NCI-H510A (cell line): ENCODE measurements around the gene C22orf23.
"Not testable (repeated sequence)": the region's sequence is repeated elsewhere in the genome, so short reads cannot be mapped to it uniquely, and the experiment has no call there.

Experiments
- DNase-seq: peaks from one replicate; lab custom pipeline; 2025; lab: John Stamatoyannopoulos, UW

C22orf23 gene

DNA sequence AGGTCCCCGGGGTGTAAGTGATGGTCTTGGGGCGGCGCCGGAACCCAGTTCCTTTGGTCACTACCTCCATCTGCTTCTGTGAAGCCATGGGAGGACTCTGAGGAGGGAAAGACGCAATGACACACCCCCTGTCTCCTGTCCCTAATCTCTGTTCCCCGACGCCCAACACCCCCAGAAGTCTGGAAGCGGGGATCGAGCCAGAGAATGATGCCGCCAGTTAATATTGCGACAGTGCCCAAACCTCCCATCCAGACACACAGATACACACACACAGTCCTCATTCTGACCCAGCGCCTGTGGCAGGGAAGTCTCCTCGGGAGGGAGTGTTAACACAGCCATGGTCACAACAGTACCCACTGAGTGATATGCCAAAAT, 352 bp downstream of the C22orf23 start:
- DNase-seq, result no peak

DNA sequence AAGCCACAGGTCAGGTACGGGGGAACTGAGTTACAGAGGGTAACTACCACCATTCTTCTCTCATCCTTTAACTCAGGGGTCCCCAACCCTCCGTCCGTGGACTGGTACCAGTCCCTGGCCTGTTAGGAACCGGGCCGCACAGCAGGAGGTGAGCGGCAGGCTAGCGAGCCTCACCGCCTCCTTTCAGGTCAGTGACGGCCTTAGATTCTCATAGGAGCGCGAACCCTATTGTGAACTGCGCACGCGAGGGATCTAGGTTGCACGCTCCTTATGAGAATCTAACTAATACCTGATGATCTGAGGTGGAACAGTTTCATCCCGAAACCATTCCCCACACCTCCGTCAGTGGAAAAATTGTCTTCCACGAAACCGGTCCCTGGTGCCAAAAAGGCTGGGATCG, 772 bp downstream of the C22orf23 start:
- not testable (repeated sequence) for DNase-seq

- DNase-seq, result no peak
Measured at GRCh38 chr22:37951305-37951704, 2.1 kb downstream of the C22orf23 start.

DNA sequence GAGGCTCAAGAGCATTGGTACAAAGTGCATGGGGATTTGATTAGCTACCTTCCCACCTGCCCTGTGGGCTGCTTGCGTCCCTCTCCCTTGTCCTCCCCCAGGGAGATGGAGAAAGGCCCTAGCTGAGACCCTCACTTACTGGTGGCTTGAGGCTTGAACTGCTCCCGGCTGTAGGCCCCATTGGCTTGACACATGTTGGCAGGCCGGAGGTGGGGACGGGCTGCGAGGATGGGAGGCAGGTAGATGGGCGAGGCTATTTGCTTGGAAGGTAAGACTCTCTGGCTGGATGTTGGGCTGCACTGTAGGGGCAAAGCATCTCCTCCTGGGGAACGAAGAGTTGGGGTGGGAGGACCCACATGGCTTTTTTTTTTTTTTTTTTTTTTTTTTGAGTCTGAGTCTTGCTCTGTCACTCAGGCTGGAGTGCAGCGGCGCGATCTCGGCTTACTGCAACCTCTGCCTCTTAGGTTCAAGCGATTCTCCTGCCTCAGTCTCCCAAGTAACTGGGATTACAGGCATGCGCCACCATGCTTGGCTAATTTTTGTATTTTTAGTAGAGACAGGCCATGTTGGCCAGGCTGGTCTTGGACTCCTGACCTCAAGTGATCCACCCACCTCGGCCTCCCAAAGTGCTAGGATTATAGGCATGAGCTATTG, 6.1 kb downstream of the C22orf23 start:
- not testable (repeated sequence) for DNase-seq

GRCh38 chr22:37944423-37944822, 9.0 kb downstream of the C22orf23 start:
- DNase-seq, result not testable (repeated sequence)

- no peak for DNase-seq
Measured at GRCh38 chr22:37943825-37944198, 9.6 kb downstream of the C22orf23 start.

DNA sequence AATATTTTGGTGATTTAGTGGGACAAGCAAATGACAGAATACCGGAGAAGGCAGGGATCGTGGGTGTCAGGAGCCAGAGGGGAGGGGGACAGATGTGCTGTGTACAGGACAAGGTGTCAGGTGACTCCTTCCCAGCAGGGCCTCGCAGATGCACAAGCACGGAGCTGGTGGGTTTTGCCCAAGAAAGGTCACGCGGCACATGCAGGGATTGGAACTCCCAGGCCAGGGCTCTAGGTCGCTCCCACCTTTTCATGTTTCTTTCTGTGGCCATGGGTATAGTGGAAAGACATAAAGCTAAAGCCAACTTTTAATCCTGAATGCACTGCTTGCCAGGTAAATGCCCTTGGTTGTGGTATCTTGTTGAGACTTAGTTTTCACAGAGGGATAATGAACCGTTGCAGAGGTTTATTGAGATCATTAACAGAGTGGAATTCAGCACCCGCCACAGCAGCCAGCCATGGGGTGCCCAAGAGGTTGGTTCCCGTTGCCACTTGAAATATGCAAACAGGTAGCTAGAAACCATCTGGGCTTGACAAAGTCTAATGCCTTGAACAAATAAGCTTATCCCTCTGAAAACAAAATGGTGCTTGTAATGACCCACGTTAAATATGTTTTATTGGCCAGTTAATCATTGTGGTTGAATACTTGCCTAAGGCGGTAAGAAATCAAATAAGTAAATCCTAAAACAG, 10.1 kb downstream of the C22orf23 start:
- DNase-seq, result no peak

DNA sequence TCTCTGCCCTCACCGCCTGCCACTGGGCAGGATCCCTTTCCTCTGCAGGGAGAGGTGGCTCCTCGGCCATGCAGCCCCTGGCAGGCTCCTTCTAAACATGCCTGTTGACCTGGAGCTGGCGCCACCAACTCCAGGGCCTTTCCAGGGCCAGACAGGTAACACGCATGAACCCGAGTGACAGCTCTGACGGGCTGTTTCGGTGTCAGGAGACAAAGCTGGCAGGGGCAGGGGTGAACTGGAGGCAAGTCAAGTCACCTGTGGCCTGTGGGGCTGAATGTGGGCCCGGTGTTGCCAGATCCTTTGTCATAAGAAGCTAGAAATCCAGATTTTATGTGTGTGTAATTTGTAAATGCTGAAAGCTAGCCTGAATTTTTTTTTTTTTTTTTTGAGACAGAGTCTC, 11.3 kb downstream of the C22orf23 start:
- no peak for DNase-seq

DNA sequence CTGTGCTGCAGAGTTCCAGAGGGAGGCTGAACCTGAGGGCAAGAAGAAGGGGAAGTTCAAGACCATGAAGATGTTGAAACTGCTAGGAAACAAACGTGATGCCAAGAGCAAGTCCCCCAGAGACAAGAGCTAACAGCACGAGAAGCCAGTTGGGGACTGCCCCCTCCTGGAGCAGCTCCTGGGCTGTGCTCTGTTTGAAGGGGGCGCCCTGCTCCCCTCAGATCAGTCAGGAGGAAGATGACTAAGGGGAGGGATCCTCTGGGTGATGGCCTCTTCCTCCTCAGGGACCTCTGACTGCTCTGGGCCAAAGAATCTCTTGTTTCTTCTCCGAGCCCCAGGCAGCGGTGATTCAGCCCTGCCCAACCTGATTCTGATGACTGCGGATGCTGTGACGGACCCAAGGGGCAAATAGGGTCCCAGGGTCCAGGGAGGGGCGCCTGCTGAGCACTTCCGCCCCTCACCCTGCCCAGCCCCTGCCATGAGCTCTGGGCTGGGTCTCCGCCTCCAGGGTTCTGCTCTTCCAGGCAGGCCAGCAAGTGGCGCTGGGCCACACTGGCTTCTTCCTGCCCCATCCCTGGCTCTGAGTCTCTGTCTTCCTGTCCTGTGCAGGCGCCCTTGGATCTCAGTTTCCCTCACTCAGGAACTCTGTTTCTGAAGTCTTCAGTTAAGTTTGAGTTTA, 12.6 kb downstream of the C22orf23 start:
- no peak for DNase-seq

GRCh38 chr22:37933711-37934376, 19.6 kb downstream of the C22orf23 start:
- no peak for DNase-seq

GRCh38 chr22:37932821-37933578, 20.4 kb downstream of the C22orf23 start:
- DNase-seq, result no peak

DNA sequence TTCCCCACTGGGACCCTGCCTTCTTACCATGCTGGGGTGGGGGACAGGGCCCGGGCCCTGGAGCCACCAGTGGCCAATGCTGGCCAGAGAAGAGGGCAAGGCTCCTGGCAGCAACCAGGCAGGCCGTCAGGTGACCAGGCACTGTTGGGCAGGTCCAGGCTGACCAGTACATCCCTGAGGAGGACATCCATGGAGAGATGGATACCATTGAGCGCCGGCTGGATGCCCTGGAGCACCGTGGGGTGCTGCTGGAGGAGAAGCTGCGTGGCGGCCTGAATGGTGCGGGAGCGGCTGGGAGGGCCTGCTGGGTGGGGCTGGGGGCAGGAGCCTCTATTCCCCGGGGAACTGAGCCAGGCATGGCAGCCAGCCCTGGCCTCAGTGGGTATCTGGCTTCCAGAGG, 21.0 kb downstream of the C22orf23 start:
- DNase-seq, result no peak

- no peak for DNase-seq
Measured at GRCh38 chr22:37931893-37932389, 21.5 kb downstream of the C22orf23 start.

DNA sequence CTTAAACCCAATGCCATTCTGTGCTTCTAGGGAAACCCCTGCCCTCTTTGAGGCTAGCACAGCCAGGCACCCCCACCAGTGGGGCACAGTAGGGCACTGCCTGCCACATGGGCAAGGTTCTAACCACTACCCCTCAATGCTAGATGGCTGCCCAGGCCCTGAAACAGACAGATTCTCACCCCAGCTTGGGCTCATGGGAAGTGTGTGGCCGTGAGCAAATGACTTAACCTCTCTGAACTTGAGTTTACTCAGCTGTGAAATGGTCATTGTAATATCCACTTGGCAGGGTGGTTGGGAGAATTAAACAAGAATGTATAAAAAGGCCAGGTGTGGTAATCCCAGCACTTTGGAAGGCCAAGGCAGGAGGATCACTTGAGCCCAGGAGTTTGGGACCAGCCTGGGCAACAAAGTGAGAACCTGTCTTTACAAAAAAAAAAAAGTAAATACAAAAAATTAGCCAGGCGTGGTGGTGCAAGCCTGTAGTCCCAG, 22.4 kb downstream of the C22orf23 start:
- DNase-seq, result no peak

DNA sequence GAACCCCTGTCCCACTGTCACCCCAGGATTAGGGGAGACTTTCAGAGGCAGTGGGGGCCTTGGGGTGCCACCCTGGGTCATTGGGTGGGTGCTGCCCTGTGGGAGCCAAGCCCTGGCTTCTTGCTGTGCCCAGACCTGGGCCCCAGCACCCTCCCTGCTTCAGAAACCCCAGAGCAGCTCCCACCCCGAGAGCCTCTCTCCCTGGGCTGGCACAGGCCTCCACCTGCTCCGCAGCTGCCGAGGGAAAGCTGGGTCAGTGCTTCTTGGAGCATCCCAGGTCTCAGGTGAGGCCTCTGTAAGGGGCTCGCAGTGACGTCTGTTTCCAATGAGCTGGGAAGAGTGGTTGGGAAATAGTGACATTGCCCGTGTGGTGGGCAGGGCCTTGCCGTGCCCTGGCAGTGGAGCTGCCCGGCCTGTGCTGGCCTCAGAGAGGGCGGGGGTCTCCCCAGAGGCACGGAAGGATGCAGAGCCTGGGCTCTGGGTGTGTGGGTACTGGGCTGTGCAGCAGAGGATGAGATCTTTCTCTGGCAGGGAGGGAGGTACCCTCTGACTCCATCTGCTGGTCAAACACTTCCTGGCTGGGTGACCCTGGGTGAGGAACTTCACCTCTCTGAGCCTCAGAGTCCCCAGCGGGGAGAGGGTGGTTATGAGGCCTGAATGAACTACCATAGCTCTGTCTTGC, 23.0 kb downstream of the C22orf23 start:
- no peak for DNase-seq

DNA sequence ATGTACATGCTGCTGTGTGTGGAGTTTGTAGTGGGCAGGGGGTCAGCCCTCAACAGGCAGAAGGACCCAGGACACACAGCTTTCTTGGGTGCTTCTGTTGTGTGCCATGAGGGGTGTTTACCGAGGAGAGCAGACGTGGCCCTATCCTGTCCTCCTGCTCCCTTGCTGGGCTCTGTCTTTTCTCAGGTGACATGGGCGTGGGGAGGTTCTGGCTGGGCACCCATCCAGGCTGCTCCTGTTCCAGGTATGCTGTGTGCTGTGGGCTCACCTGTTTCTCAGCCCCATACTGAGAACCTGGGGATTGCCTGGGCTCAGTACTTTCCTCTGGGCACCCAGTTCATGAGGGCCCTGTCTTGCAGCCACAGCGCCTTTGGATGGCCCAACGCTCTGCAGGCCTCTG, 24.0 kb downstream of the C22orf23 start:
- no peak for DNase-seq

- DNase-seq, result no peak
Measured at GRCh38 chr22:37927637-37927936, 25.8 kb downstream of the C22orf23 start.

DNA sequence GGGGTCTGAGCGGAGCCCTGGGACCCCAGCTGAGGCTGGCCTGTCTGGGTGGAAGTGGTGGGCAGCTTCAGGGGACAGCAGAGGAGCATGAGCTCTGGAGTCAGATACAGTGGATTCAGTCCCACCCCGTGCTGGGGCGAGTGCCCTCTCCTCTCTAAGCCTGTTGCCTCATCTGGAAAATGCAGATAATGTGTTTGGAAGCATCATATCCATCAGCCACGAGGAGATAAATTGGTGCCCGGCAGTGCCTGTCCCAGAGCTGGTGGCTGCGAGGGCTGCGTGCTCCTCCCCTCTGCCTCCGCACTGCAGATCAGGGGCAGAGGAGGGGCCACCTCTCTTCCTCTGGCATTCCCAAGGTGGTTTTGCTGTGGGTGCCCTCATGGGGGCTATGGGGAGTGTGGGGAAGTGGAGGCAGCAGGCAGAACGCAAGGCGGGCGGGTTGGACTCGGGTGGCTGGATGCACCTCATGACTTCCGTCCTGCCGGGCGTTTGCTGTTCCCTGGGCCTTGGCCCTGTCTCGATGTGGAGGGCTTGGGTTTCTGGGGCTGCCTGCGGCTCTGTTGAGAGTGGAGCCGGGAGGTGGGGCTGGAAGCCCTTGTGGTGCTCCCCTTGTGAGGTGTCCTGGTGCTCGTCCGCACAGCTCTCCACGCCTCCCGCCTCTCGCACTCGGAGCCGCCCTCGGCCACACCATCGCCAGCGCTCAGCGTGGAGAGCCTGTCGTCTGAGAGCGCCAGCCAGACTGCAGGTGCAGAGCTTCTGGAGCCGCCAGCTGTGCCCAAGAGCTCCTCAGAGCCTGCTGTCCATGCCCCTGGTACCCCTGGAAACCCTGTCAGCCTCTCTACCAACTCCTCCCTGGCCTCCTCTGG, 26.4 kb downstream of the C22orf23 start:
- DNase-seq, result no peak

- no peak for DNase-seq
Measured at GRCh38 chr22:37926358-37926757, 27.0 kb downstream of the C22orf23 start.

DNA sequence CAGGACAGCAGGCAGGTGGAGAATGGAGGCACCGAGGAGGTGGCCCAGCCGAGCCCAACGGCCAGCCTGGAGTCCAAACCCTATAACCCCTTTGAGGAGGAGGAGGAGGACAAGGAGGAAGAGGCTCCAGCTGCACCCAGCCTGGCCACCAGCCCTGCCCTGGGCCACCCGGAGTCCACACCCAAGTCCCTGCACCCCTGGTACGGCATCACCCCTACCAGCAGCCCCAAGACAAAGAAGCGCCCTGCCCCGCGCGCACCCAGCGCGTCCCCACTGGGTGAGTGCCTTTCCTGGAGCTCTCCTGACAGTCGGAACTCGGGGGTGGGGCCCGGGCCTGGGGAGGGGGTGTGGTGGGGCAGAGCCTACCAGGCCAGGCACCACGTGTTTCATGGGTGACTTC, 27.6 kb downstream of the C22orf23 start:
- DNase-seq, result no peak
